ENCODE data around the gene NCKAP5. TPM values are rescaled to one million over a fixed set of nuclear protein-coding genes. Genes with fewer than 3 reads are reported as not detected.

NCKAP5 gene
- total and polyA plus RNA-seq, 2 of the 13 experiments (the other 11 are each of a cell fraction or from before 2014, with no cell fraction given) = 0.01 TPM; not detected in 1

DNA sequence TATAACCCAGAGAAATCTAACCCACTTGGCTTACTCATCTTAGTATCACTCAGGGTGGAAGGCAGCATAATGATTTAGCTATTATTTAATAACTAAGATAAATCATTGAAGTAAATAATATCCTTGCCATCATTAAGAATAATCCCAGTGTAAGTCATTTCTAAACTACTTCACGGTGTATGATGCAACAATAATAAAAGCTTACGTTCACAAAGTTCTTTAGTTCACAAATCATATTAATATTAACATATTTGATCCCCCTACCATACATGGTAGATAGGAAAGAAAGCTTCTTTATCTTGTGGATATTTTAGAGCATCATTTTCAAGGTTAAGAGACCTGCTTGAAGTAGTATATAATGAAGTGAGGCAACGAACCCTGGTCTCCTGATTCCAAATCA, 401.0 kb downstream of the NCKAP5 start:
- no peaks in the 10 kb centered on the region for H4K20me1 ChIP-seq (ENCODE audit: insufficient read depth, low read length)
- ChIA-PET POLR2A (no interaction called here), CTCF (ENCODE audit: low intra/inter-chr PET ratio, low total read pairs) (no interaction called here)
- no TSS peak for BruUV-seq (replicated peaks)
- in situ Hi-C loops (cut with HindIII; ENCODE audit: extremely low pct_ligation_motif_present, low pct_unique_long_range_greater_than_20kb) = loop anchor here (25.0 kb wide), 1 partner anchor 505 kb away; the partner anchor contains the start of gene LYPD1
- FAIRE-seq (no peak), DNase-seq (ENCODE audit: low spot score) (no peak), ATAC-seq (no peak)
- H3K9ac ChIP-seq (ENCODE audit: insufficient read depth, low read depth, low read length) = no peak overlapping the region
- H3K4me2 ChIP-seq (ENCODE audit: low read depth, low read length) = no peak overlapping the region
- no peaks in the 10 kb centered on the region for H3K27me3 ChIP-seq (ENCODE audit: control insufficient read depth in 1 of 2, insufficient read depth in 2 of 2, low read length in 2 of 2)
- 24% methylated on average over 3 of the region's 3 CpGs for WGBS (ENCODE audit: low lambda C conversion rate)
- no peak for TF ChIP-seq MED13 (CRISPR knock-in tag; IDR thresholded peaks at IDR 0.05)
- TF ChIP-seq JUNB (CRISPR knock-in tag; IDR thresholded peaks at IDR 0.05; ENCODE audit: borderline replicate concordance) = no peak
- TF ChIP-seq CEBPB (IDR thresholded peaks at IDR 0.05; ENCODE audit: borderline replicate concordance, low read depth, low read length) = 0 out of 2 replicates have a peak, but pooled peaks have one; percentile 44
- no peaks in the 10 kb centered on the region for H3K36me3 ChIP-seq (replicated peaks in 1 of 2; ENCODE audit: control insufficient read depth in 1 of 2, insufficient read depth in 2 of 2, low read length in 2 of 2)
- no peak overlapping the region for H3K4me3 ChIP-seq (replicated peaks in 1 of 3; ENCODE audit: insufficient read depth in 1 of 3, low read depth in 2 of 3, low read length in 3 of 3)
- intact Hi-C loops (cut with micrococcal nuclease; ENCODE audit: unreplicated experiment) = no loop called here
- H3K4me1 ChIP-seq (ENCODE audit: insufficient read depth, low read length) = no peaks in the 10 kb centered on the region
- no peak overlapping the region for H2AFZ ChIP-seq (ENCODE audit: low read length)
- H3K79me2 ChIP-seq (ENCODE audit: insufficient read depth, low read length) = no peaks in the 10 kb centered on the region
- no peak overlapping the region for H3K27ac ChIP-seq (ENCODE audit: extremely low read length, insufficient read depth, low read length)
- no peaks in the 10 kb centered on the region for H3K9me3 ChIP-seq (ENCODE audit: low read length)

DNA sequence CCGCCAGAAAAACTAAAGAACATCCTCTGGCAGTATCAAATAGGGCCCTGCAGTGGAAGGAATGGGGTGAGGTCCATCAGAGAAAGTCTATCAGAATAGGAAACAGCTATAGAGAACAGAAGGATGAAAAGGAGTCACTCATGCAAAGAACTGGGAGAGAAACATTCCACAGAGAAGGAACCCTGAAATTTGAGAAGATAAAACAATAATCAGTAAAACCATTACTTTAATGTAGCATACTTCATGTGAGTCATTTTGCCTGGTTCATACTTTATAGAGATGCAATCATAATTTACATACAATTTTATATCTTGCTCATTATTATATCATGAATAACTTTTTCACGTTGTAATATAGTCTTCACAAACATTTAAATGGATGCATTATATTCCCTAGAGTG, 402.2 kb downstream of the NCKAP5 start:
- 12% methylated on average over 2 of the region's 2 CpGs for WGBS (ENCODE audit: low lambda C conversion rate)
- H2AFZ ChIP-seq (ENCODE audit: low read length) = no peak overlapping the region
- no peak for DNase-seq (ENCODE audit: low spot score)
- no peaks in the 10 kb centered on the region for H3K4me1 ChIP-seq (ENCODE audit: insufficient read depth, low read length)
- CTCF ChIA-PET (ENCODE audit: low intra/inter-chr PET ratio, low total read pairs) = no interaction called here
- H3K4me2 ChIP-seq (ENCODE audit: low read depth, low read length) = no peak overlapping the region
- no TSS peak for BruUV-seq (replicated peaks)
- no peak overlapping the region for H3K4me3 ChIP-seq (replicated peaks in 1 of 3; ENCODE audit: insufficient read depth in 1 of 3, low read depth in 2 of 3, low read length in 3 of 3)
- POLR2A ChIA-PET = no interaction called here
- H4K20me1 ChIP-seq (ENCODE audit: insufficient read depth, low read length) = no peaks in the 10 kb centered on the region
- no peak overlapping the region for H3K27ac ChIP-seq (ENCODE audit: extremely low read length, insufficient read depth, low read length)
- no peaks in the 10 kb centered on the region for H3K36me3 ChIP-seq (replicated peaks in 1 of 2; ENCODE audit: control insufficient read depth in 1 of 2, insufficient read depth in 2 of 2, low read length in 2 of 2)
- no peaks in the 10 kb centered on the region for H3K9me3 ChIP-seq (ENCODE audit: low read length)
- in situ Hi-C loops (cut with HindIII; ENCODE audit: extremely low pct_ligation_motif_present, low pct_unique_long_range_greater_than_20kb) = loop anchor here (25.0 kb wide), 1 partner anchor 504 kb away; the partner anchor contains the start of gene LYPD1
- no peaks in the 10 kb centered on the region for H3K79me2 ChIP-seq (ENCODE audit: insufficient read depth, low read length)
- no peak overlapping the region for H3K9ac ChIP-seq (ENCODE audit: insufficient read depth, low read depth, low read length)
- ATAC-seq = no peak
- FAIRE-seq = no peak
- intact Hi-C loops (cut with micrococcal nuclease; ENCODE audit: unreplicated experiment) = no loop called here
- H3K27me3 ChIP-seq (ENCODE audit: control insufficient read depth in 1 of 2, insufficient read depth in 2 of 2, low read length in 2 of 2) = no peaks in the 10 kb centered on the region
- no peak for TF ChIP-seq ZNF788 (CRISPR knock-in tag; IDR thresholded peaks at IDR 0.05; ENCODE audit: borderline replicate concordance)
- no peak for TF ChIP-seq ZNF10 (CRISPR knock-in tag; IDR thresholded peaks at IDR 0.05; ENCODE audit: borderline replicate concordance, low read depth)
- TF ChIP-seq ZNF17 (CRISPR knock-in tag; IDR thresholded peaks at IDR 0.05) = no peak
- no peak for TF ChIP-seq ZBTB7A (CRISPR knock-in tag; IDR thresholded peaks at IDR 0.05)
- TF ChIP-seq KLF6 (CRISPR knock-in tag; IDR thresholded peaks at IDR 0.05) = no peak
- no peak for TF ChIP-seq PLRG1 (conservative IDR thresholded peaks at IDR 0.05)
- no peak for TF ChIP-seq RELA (CRISPR knock-in tag; IDR thresholded peaks at IDR 0.05)
- TF ChIP-seq ZNF780A (CRISPR knock-in tag; IDR thresholded peaks at IDR 0.05) = no peak
- TF ChIP-seq KDM4B (CRISPR knock-in tag; IDR thresholded peaks at IDR 0.05) = no peak
- TF ChIP-seq, protein P1, sequence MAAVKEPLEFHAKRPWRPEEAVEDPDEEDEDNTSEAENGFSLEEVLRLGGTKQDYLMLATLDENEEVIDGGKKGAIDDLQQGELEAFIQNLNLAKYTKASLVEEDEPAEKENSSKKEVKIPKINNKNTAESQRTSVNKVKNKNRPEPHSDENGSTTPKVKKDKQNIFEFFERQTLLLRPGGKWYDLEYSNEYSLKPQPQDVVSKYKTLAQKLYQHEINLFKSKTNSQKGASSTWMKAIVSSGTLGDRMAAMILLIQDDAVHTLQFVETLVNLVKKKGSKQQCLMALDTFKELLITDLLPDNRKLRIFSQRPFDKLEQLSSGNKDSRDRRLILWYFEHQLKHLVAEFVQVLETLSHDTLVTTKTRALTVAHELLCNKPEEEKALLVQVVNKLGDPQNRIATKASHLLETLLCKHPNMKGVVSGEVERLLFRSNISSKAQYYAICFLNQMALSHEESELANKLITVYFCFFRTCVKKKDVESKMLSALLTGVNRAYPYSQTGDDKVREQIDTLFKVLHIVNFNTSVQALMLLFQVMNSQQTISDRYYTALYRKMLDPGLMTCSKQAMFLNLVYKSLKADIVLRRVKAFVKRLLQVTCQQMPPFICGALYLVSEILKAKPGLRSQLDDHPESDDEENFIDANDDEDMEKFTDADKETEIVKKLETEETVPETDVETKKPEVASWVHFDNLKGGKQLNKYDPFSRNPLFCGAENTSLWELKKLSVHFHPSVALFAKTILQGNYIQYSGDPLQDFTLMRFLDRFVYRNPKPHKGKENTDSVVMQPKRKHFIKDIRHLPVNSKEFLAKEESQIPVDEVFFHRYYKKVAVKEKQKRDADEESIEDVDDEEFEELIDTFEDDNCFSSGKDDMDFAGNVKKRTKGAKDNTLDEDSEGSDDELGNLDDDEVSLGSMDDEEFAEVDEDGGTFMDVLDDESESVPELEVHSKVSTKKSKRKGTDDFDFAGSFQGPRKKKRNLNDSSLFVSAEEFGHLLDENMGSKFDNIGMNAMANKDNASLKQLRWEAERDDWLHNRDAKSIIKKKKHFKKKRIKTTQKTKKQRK (IDR thresholded peaks at IDR 0.05; ENCODE audit: low read length) = no peak
- TF ChIP-seq RFXAP (CRISPR knock-in tag; IDR thresholded peaks at IDR 0.05; ENCODE audit: borderline replicate concordance) = no peak

Data from HepG2 (cell line).